ENCODE data around the gene PTPRD.

PTPRD gene

DNA sequence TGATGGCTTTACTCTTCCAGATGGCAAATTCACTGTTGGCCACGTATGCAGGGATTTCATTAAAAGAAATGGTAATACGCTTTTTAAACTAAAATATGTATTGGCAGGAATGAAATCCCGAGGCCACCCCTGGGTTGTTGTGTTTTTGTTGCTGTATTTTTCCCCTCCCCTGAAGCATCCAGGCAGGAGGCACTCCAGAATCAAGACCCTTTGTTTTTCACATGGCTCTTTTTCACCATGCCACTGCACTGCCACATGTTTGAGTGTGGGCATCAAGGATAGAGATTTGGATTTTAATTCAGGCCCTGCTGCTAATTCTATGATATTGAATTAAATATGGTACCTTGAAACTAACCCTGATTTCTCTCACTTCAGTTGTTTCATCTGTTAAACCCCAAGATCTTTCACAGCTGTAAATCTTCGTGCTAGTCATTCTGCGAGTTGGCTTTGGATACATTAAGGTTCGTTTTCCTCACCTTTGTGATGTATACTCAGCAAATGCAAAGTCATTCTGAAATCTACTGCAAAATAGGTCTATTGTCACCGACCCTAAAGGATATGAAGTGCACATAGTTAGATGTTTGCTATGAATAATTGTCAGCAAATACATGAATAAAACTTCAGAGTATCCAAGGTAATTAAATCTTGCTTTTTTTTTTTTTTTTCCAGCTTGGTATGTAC, 533.4 kb downstream of the PTPRD start:
- H3K4me3 ChIP-seq (ENCODE audit: low read depth, low read length): no peak overlapping the region
- TF ChIP-seq, protein P1, sequence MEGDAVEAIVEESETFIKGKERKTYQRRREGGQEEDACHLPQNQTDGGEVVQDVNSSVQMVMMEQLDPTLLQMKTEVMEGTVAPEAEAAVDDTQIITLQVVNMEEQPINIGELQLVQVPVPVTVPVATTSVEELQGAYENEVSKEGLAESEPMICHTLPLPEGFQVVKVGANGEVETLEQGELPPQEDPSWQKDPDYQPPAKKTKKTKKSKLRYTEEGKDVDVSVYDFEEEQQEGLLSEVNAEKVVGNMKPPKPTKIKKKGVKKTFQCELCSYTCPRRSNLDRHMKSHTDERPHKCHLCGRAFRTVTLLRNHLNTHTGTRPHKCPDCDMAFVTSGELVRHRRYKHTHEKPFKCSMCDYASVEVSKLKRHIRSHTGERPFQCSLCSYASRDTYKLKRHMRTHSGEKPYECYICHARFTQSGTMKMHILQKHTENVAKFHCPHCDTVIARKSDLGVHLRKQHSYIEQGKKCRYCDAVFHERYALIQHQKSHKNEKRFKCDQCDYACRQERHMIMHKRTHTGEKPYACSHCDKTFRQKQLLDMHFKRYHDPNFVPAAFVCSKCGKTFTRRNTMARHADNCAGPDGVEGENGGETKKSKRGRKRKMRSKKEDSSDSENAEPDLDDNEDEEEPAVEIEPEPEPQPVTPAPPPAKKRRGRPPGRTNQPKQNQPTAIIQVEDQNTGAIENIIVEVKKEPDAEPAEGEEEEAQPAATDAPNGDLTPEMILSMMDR (IDR thresholded peaks at IDR 0.05; ENCODE audit: low read depth, low read length): no peak

DNA sequence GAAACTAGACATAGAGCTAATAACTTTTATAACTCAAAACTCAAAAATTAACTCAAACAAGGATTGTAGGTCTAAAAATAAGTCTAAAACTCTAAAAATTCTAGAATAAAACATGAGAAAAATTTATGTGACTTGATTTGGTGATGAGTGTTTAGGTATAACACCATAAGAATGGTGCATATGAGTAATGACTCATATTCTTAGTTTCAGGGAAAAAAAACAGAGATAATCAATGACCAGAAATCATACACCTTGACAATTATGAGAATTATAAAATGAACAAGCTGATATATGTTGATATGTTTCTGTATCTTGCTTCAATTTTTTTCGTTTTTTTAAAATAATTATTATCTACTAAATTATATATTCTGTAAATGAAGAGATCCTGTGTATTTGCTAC, 541.2 kb downstream of the PTPRD start:
- no peak overlapping the region for H3K4me3 ChIP-seq (ENCODE audit: low read depth, low read length)
- TF ChIP-seq, protein P1 (IDR thresholded peaks at IDR 0.05; ENCODE audit: low read depth, low read length): no peak

DNA sequence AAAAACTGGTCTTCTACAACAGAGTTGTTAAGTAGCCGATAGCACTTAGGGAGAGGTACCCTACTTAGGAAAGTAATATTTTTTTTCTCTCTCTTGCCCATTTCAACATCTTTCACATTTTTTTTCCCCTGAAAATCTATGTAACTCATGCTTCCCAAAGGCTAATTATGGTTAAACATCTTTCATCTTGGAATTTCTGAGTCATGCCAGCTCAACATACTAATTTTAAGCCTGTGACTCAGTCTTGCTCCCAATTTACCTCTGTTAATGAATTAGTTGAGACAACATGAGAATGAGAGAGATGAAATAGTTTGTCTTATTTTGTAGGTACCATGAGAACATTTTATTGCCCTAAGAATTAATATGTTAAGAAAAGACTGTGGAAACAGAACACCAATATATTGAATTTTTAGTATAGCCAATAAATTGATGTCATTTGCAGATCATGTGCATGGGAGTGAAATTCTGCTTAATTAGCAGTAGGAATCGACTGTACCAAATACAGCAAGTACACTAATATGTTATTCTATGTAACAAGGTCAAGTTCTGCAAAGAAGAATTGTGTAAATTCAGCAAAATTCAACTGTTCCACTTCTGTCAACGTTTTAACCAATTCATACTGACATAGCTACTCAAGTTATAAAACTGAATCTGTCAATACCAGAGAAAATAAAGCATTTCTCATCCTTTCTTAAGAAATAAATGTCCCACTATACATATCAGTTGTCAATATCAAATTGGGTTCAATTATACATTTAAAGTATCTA, 550.0 kb downstream of the PTPRD start:
- TF ChIP-seq, protein P1 (IDR thresholded peaks at IDR 0.05; ENCODE audit: low read depth, low read length): no peak
- H3K4me3 ChIP-seq (ENCODE audit: low read depth, low read length): no peak overlapping the region

DNA sequence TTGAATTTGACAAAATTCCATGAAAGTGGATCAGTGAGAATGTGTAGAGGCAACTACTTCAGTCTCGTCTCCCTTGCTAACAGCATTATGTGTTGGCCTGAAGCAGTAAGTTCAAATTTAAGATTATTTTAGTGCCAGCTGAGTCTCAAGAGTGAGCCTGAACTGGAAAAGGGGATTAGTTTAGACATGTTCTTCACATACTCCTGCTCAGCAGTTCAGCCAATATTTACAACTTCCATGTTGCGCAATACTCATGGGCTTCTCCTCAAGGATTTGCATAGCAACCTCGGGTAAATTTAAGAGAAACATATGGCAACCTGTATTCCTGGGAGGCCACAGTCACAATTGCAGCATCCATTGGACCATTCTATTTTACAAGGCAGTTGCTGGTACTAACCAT, 553.8 kb downstream of the PTPRD start:
- no peak overlapping the region for H3K4me3 ChIP-seq (ENCODE audit: low read depth, low read length)
- TF ChIP-seq, protein P1 (IDR thresholded peaks at IDR 0.05; ENCODE audit: low read depth, low read length): no peak

DNA sequence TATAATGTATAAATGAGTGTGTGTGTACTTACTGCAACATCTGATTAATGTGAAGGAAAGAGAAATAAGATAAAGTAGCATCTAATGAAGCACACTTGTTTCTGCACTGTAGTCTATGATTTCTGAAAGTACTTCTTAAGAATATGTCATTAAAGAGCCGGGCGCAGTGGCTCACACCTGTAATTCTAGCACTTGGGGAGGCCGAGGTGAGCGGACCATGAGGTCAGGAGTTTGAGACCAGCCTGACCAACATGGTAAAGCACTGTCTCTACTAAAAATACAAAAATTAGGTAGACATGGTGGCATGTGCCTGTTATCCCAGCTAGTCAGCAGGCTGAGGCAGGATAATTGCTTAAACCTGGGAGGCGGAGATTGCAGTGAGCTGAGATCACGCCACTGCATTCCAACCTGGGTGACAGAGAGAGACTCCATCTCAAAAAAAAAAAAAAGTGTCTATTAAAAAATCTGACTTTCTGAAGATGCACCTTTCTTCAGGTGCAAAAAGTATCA, 556.9 kb downstream of the PTPRD start:
- H3K4me3 ChIP-seq (ENCODE audit: low read depth, low read length): no peak overlapping the region
- TF ChIP-seq, protein P1 (IDR thresholded peaks at IDR 0.05; ENCODE audit: low read depth, low read length): no peak

GRCh38 chr9:10054456-10054855, 558.3 kb downstream of the PTPRD start:
- TF ChIP-seq, protein P1 (IDR thresholded peaks at IDR 0.05; ENCODE audit: low read depth, low read length): no peak
- no peak overlapping the region for H3K4me3 ChIP-seq (ENCODE audit: low read depth, low read length)

GRCh38 chr9:10052916-10053315, 559.9 kb downstream of the PTPRD start:
- TF ChIP-seq, protein P1 (IDR thresholded peaks at IDR 0.05; ENCODE audit: low read depth, low read length): no peak
- H3K4me3 ChIP-seq (ENCODE audit: low read depth, low read length): no peak overlapping the region
